ENCODE measurements around the gene SRSF10. TPM values are rescaled to one million over a fixed set of nuclear protein-coding genes. Genes with fewer than 3 reads are reported as not detected.

Gene SRSF10
- total and polyA plus RNA-seq, 2 donors: 106 to 145 TPM

Other genes starting within 250 kb of the SRSF10 start
- 22.1 TPM for gene ELOA, start 236.9 kb downstream of the SRSF10 start, total RNA-seq
- gene ELOA, start 236.9 kb downstream of the SRSF10 start, polyA plus RNA-seq: 16.5 TPM
- 118 TPM for gene PITHD1, start 201.9 kb downstream of the SRSF10 start, total RNA-seq
- 89.1 TPM for gene PITHD1, start 201.9 kb downstream of the SRSF10 start, polyA plus RNA-seq
- 47.2 TPM for gene LYPLA2, start 189.2 kb downstream of the SRSF10 start, total RNA-seq
- 57.7 TPM for gene LYPLA2, start 189.2 kb downstream of the SRSF10 start, polyA plus RNA-seq
- gene GALE, start 179.6 kb downstream of the SRSF10 start, total RNA-seq: 22.1 TPM
- 22.6 TPM for gene GALE, start 179.6 kb downstream of the SRSF10 start, polyA plus RNA-seq
- gene HMGCL, start 154.9 kb downstream of the SRSF10 start, total RNA-seq: 34.2 TPM
- 41.6 TPM for gene HMGCL, start 154.9 kb downstream of the SRSF10 start, polyA plus RNA-seq
- gene FUCA1, start 112.0 kb downstream of the SRSF10 start, total RNA-seq: 25.9 TPM
- gene FUCA1, start 112.0 kb downstream of the SRSF10 start, polyA plus RNA-seq: 39.5 TPM
- gene CNR2, start 67.0 kb downstream of the SRSF10 start, total RNA-seq: 1.5 TPM
- 1.8 TPM for gene CNR2, start 67.0 kb downstream of the SRSF10 start, polyA plus RNA-seq
- 143 TPM for gene PNRC2, start 20.5 kb downstream of the SRSF10 start, total RNA-seq
- 151 TPM for gene PNRC2, start 20.5 kb downstream of the SRSF10 start, polyA plus RNA-seq
- 1.5 TPM for gene MYOM3, start 131.8 kb upstream of the SRSF10 start, total RNA-seq
- gene MYOM3, start 131.8 kb upstream of the SRSF10 start, polyA plus RNA-seq: 0.71 TPM
- not detected for gene IL22RA1, start 162.8 kb upstream of the SRSF10 start, total RNA-seq
- gene IL22RA1, start 162.8 kb upstream of the SRSF10 start, polyA plus RNA-seq: 0.09 TPM
- 0.66 TPM for gene IFNLR1, start 207.0 kb upstream of the SRSF10 start, total RNA-seq
- gene IFNLR1, start 207.0 kb upstream of the SRSF10 start, polyA plus RNA-seq: 1.3 TPM